Mesothelial cell of epicardium (in vitro differentiated cells): ENCODE measurements around the gene CLNK. TPM values are rescaled to one million over a fixed set of nuclear protein-coding genes. Genes with fewer than 3 reads are reported as not detected.

Experiments
- DNase-seq, 2 experiments: peaks; one replicate each; pipeline ENCODE4 v3.0.0; 2021; ENCODE audit warnings: low spot score in 2 of 2; ENCODE audit not compliant: unreplicated experiment in 2 of 2
- H3K27ac Mint-ChIP-seq: 2 replicates; pipeline ENCODE4 v1.8.0; 2021; ENCODE audit warnings: mixed read lengths
- H3K27me3 Mint-ChIP-seq: 2 replicates; pipeline ENCODE4 v1.8.0; 2021; ENCODE audit warnings: low read depth, mixed read lengths
- H3K36me3 Mint-ChIP-seq: 2 replicates; pipeline ENCODE4 v1.8.0; 2021; ENCODE audit warnings: mixed read lengths
- H3K4me1 Mint-ChIP-seq: 2 replicates; pipeline ENCODE4 v1.8.0; 2021; ENCODE audit warnings: mixed read lengths
- H3K4me3 Mint-ChIP-seq: 2 replicates; pipeline ENCODE4 v1.8.0; 2021; ENCODE audit warnings: mild to moderate bottlenecking, moderate library complexity, mixed read lengths
- H3K9me3 Mint-ChIP-seq: 2 replicates; pipeline ENCODE4 v1.8.0; 2021; ENCODE audit warnings: mixed read lengths
- total RNA-seq: library from RNA; stranded (reverse); gene quantifications from 3 replicates; pipeline ENCODE4 v1.2.1, GENCODE V29; 2021
- TF ChIP-seq, protein P1 (sequence below): fragments of 200-600 bp; sonication (generic); IDR thresholded peaks from one replicate; pipeline ENCODE4 v1.5.0; 2021; ENCODE audit warnings: antibody characterized with exemption; ENCODE audit not compliant: unreplicated experiment

The CLNK gene
- total RNA-seq, 1 donor from 2014 or later: not detected

DNA sequence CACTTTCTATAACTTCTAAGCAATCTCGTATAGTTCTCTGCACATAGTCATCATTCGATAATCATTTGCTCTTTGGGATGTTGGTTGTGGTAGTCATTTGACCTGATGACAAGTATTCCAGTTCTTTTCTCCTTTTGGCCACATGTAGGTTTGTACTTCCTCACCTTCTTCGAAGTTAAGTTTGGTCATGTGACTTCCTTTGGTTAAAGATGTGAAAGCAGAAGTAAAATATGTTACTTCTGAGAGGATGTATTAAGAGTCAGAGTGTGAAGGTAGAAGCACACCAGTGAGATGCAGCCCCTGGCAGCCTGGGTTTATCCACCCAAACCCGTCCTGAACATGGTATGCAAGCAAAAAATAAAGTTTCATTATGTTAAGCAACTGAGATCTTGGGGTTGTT is 178.5 kb downstream of the CLNK start:
- Mint-ChIP-seq H3K9me3 (peaks cover 4% of the 10 kb centered on the region), H3K4me1 (no peaks in the 10 kb centered on the region), H3K36me3 (no peaks in the 10 kb centered on the region), H3K4me3 (no peak overlapping the region), H3K27ac (no peak overlapping the region), H3K27me3 (no peaks in the 10 kb centered on the region)
- DNase-seq: no peak
- TF ChIP-seq, protein P1, sequence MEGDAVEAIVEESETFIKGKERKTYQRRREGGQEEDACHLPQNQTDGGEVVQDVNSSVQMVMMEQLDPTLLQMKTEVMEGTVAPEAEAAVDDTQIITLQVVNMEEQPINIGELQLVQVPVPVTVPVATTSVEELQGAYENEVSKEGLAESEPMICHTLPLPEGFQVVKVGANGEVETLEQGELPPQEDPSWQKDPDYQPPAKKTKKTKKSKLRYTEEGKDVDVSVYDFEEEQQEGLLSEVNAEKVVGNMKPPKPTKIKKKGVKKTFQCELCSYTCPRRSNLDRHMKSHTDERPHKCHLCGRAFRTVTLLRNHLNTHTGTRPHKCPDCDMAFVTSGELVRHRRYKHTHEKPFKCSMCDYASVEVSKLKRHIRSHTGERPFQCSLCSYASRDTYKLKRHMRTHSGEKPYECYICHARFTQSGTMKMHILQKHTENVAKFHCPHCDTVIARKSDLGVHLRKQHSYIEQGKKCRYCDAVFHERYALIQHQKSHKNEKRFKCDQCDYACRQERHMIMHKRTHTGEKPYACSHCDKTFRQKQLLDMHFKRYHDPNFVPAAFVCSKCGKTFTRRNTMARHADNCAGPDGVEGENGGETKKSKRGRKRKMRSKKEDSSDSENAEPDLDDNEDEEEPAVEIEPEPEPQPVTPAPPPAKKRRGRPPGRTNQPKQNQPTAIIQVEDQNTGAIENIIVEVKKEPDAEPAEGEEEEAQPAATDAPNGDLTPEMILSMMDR: no peak

DNA sequence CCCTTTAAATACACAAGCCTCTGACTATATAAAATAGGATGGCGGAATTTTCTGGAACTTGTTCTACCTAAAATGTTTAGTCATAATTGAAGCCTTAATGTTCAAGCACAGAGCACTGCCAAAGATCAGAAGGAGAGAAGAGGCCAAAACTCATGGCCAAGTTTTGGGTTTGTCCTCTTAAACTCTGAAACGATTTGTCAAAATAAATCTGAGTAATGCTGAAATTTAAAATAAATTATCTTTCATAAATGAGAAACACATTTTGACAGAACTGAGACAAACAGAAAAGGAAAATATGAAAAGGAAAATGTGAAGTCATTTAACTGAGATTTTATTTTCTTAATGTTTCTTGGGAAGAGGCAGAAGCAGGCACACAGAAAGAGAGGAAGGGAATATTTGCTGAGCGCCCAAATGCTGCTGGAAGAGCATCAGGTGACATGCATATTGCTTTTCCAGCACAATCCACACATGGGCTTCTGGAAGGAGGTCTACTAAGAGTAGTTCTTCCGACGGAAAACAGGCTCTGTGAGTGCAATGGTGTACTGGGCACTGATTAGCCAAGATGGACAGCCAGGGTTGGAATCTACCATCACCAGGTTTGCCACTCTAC is 179.9 kb downstream of the CLNK start:
- Mint-ChIP-seq H3K4me1 (no peaks in the 10 kb centered on the region), H3K4me3 (no peak overlapping the region), H3K27ac (no peak overlapping the region), H3K9me3 (peaks cover 4% of the 10 kb centered on the region), H3K36me3 (no peaks in the 10 kb centered on the region), H3K27me3 (no peaks in the 10 kb centered on the region)
- no peak for DNase-seq
- TF ChIP-seq, protein P1: no peak

DNA sequence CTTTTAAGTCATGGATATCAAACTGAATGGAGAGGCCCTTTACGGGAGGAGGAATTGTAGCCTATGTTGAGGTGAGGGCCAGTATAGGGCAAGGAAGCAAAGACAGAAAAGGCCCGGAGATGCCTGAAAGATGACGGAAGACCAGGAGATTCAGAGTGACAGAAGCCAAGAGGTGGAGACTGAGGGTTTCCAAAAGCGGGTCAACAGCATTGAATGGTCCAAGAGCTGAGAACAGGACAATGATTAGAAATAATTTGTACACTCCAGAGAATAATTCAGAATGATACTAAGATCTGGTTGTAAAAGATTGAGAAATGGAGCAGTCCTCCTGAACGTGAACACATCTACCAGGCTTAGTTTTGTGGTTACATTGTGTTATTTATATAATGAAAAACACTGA is 181.9 kb downstream of the CLNK start:
- Mint-ChIP-seq H3K4me1 (peaks cover 5% of the 10 kb centered on the region), H3K36me3 (no peaks in the 10 kb centered on the region), H3K27ac (no peak overlapping the region), H3K9me3 (peaks cover 4% of the 10 kb centered on the region), H3K27me3 (no peaks in the 10 kb centered on the region), H3K4me3 (no peak overlapping the region)
- DNase-seq: no peak
- TF ChIP-seq, protein P1: no peak

DNA sequence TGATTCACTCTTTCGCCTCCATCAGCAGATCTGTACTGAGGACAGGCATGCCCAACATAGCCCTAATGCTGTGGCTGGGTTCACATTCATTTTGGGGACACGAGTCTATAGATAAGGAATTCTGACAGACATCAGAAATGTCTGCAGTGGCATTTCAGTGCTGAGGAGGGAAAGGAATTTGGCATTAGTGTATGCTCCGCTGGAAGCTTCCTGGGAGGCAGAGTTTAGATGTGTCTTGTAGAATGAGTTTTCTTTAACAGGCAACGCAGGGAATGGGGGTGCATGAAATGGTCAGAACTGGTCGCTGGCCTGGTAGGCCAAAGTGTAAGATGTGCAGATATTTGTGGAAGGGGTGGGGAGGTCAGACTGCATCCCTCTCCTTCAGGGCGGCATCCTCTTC is 183.8 kb downstream of the CLNK start:
- Mint-ChIP-seq H3K27ac (no peak overlapping the region), H3K36me3 (no peaks in the 10 kb centered on the region), H3K27me3 (no peaks in the 10 kb centered on the region), H3K9me3 (no peaks in the 10 kb centered on the region), H3K4me3 (no peak overlapping the region), H3K4me1 (peaks cover 5% of the 10 kb centered on the region)
- no peak for DNase-seq
- TF ChIP-seq, protein P1: no peak

DNA sequence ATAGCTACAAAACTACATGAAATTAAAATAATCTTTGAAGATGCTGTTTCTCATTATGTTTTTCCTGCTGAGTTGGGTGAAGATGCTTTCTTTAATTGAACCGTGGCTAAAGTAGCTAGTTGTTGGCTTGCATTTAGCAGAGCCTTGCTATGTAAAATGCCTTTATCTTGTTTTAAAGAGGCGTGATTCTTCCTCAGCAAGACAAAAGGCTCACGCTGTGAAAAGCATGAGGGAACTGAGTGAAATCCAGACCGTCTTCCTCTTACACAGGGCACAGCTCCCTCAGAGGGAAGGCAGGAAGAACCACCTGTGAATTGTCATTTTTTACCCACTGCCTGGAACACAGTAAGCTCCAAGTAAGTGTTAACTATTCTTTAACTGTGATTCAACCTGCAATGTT is 188.4 kb downstream of the CLNK start:
- no peak overlapping the region for H3K27ac Mint-ChIP-seq
- no peak for DNase-seq
- TF ChIP-seq, protein P1: no peak
- H3K9me3 Mint-ChIP-seq: no peaks in the 10 kb centered on the region
- H3K36me3 Mint-ChIP-seq: no peaks in the 10 kb centered on the region
- no peak overlapping the region for H3K4me3 Mint-ChIP-seq
- H3K4me1 Mint-ChIP-seq: peaks cover 5% of the 10 kb centered on the region
- H3K27me3 Mint-ChIP-seq: no peaks in the 10 kb centered on the region

DNA sequence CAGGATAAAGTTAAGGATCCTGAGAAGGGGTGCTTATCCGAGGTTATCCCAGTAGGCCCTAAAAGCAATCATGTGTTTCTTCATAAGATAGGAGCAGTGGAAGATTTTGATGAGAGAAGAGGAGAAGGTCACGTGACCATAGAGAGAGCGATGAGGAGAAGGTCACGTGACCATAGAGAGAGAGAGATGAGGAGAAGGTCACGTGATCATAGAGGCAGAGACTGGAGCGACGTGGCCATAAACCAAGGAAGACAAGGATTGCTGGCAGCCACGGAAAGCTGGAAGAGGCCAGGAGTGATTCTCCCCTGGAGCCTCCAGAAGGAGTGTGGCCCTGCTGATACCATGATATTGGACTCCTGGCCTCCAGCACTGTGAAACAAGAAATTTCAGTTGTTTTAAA is 188.9 kb downstream of the CLNK start:
- TF ChIP-seq, protein P1: no peak
- no peak overlapping the region for H3K4me3 Mint-ChIP-seq
- peaks cover 5% of the 10 kb centered on the region for H3K4me1 Mint-ChIP-seq
- no peak overlapping the region for H3K27ac Mint-ChIP-seq
- no peaks in the 10 kb centered on the region for H3K27me3 Mint-ChIP-seq
- H3K36me3 Mint-ChIP-seq: no peaks in the 10 kb centered on the region
- no peaks in the 10 kb centered on the region for H3K9me3 Mint-ChIP-seq
- DNase-seq: no peak
